HG03469 (cell line): ENCODE results near the gene SH3PXD2A.

ENCODE experiments used
- ATAC-seq: cut with Tn5 transposase; IDR thresholded peaks from one replicate; pipeline ENCODE4 v1.9.1; 2021; ENCODE audit warnings: mild to moderate bottlenecking, moderate library complexity, moderate number of reproducible peaks; ENCODE audit not compliant: unreplicated experiment

Gene SH3PXD2A

GRCh38 chr10:103692952-103693811, 162.2 kb downstream of the SH3PXD2A start:
- ATAC-seq: no peak

- peak; percentile 38 for ATAC-seq
Measured at GRCh38 chr10:103692436-103692951, 162.9 kb downstream of the SH3PXD2A start.

- no peak for ATAC-seq
Measured at GRCh38 chr10:103691723-103692435, 163.5 kb downstream of the SH3PXD2A start.

- no peak for ATAC-seq
Measured at GRCh38 chr10:103691267-103691666, 164.1 kb downstream of the SH3PXD2A start.

GRCh38 chr10:103690281-103690680, 165.1 kb downstream of the SH3PXD2A start:
- ATAC-seq: no peak

- ATAC-seq: no peak
Measured at GRCh38 chr10:103688491-103688890, 166.9 kb downstream of the SH3PXD2A start.

GRCh38 chr10:103687718-103688117, 167.7 kb downstream of the SH3PXD2A start:
- no peak for ATAC-seq

GRCh38 chr10:103687172-103687571, 168.2 kb downstream of the SH3PXD2A start:
- no peak for ATAC-seq

GRCh38 chr10:103685880-103686669, 169.3 kb downstream of the SH3PXD2A start:
- peak; percentile 51 for ATAC-seq

GRCh38 chr10:103683851-103684250, 171.5 kb downstream of the SH3PXD2A start:
- no peak for ATAC-seq

- ATAC-seq: no peak
Measured at GRCh38 chr10:103682631-103683030, 172.7 kb downstream of the SH3PXD2A start.

- ATAC-seq: no peak
Measured at GRCh38 chr10:103681617-103682399, 173.6 kb downstream of the SH3PXD2A start.

- no peak for ATAC-seq
Measured at GRCh38 chr10:103680869-103681236, 174.5 kb downstream of the SH3PXD2A start.

GRCh38 chr10:103679096-103679790, 176.1 kb downstream of the SH3PXD2A start:
- ATAC-seq: peak; percentile 48

- peak; percentile 91 for ATAC-seq
Measured at GRCh38 chr10:103678178-103678526, 177.2 kb downstream of the SH3PXD2A start.

- ATAC-seq: no peak
Measured at GRCh38 chr10:103677486-103678177, 177.7 kb downstream of the SH3PXD2A start.

GRCh38 chr10:103676851-103677417, 178.4 kb downstream of the SH3PXD2A start:
- ATAC-seq: no peak

- ATAC-seq: no peak
Measured at GRCh38 chr10:103676058-103676785, 179.2 kb downstream of the SH3PXD2A start.
